K562 (cell line): Measurements from ENCODE around the gene DEDD2. TPM values are rescaled to one million over a fixed set of nuclear protein-coding genes. Genes with fewer than 3 reads are reported as not detected.

Experiments
- CC2D1A ChIP-seq: fragments of 450-650 bp; IDR thresholded peaks from 2 replicates; pipeline ENCODE4 v1.6.1; 2017; ENCODE audit warnings: mild to moderate bottlenecking
- DLX4 ChIP-seq: fragments of 250-450 bp; sonication (Bioruptor Pico); IDR thresholded peaks from 2 replicates; pipeline ENCODE4 v1.6.1; 2021; ENCODE audit warnings: mild to moderate bottlenecking
- DPF2 ChIP-seq: fragments of 450-650 bp; IDR thresholded peaks from 2 replicates; pipeline ENCODE4 v1.6.1; 2016
- GABPB2 ChIP-seq: fragments of 250-450 bp; sonication (Bioruptor Pico); conservative IDR thresholded peaks from 2 replicates; pipeline ENCODE4 v1.5.1; 2021; ENCODE audit warnings: mild to moderate bottlenecking
- PHF21A ChIP-seq: fragments of 450-650 bp; IDR thresholded peaks from 2 replicates; pipeline ENCODE4 v1.6.1; 2017; ENCODE audit warnings: low read depth, borderline replicate concordance
- POLR2G ChIP-seq: fragments of 200-400 bp; formaldehyde crosslinking; IDR thresholded peaks from 2 replicates; pipeline ENCODE4 v1.6.1; 2017; ENCODE audit warnings: low read depth, mild to moderate bottlenecking, antibody characterized with exemption, low read length, moderate library complexity
- RERE ChIP-seq: sonication (generic); formaldehyde crosslinking; IDR thresholded peaks from 2 replicates; pipeline ENCODE4 v1.8.0; 2023; ENCODE audit warnings: missing genetic modification reagents, mild to moderate bottlenecking, borderline replicate concordance
- THRAP3 ChIP-seq: fragments of 450-650 bp; IDR thresholded peaks from 2 replicates; pipeline ENCODE4 v1.6.1; 2016; ENCODE audit warnings: mild to moderate bottlenecking, inconsistent platforms, borderline replicate concordance
- ZBTB1 ChIP-seq: sonication (generic); formaldehyde crosslinking; IDR thresholded peaks from 2 replicates; pipeline ENCODE4 v1.8.1; 2023; ENCODE audit warnings: missing genetic modification reagents, low read depth, mild to moderate bottlenecking, borderline replicate concordance
- ZNF316 ChIP-seq: fragments of 450-650 bp; IDR thresholded peaks from 2 replicates; pipeline ENCODE4 v1.6.1; 2016
- ZNF41 ChIP-seq: fragments of 250-450 bp; sonication (Bioruptor Pico); conservative IDR thresholded peaks from 2 replicates; pipeline ENCODE4 v1.4.0; 2020; ENCODE audit warnings: mild to moderate bottlenecking
- ZNF644 ChIP-seq: fragments of 200-800 bp; sonication (Bioruptor generic); IDR thresholded peaks from 2 replicates; pipeline ENCODE4 v1.6.1; 2016; ENCODE audit warnings: low read depth, missing genetic modification characterization, missing compliant biosample characterization
- ZNF778 ChIP-seq: fragments of 450-650 bp; formaldehyde crosslinking; IDR thresholded peaks from 2 replicates; pipeline ENCODE4 v1.4.0; 2020; ENCODE audit warnings: mild to moderate bottlenecking, moderate library complexity
- polyA plus RNA-seq, 8 experiments: library from polyadenylated mRNA; depleted of rRNA in 4 of 8; stranded (reverse) in 5 of 8; unstranded in 3 of 8; fragments of >200 nt; fragmentation: Nextera tagmentation in 2 of 8; fragmentation: Illumina TruSeq in 1 of 8; extraction: Ambion mirVana in 2 of 8; extraction: Trizol in 1 of 8; gene quantifications; 2 replicates each; pipeline versions ENCODE4 v1.2.1 to v1.2.3, GENCODE V29; 2011 to 2014; ENCODE audit warnings: inconsistent platforms in 1 of 8, missing spikeins in 1 of 8
- total RNA-seq, 7 experiments: library from RNA; depleted of rRNA in 6 of 7; stranded (reverse); fragments of >200 nt in 6 of 7; fragmentation: Illumina TruSeq in 2 of 7; extraction: Trizol in 2 of 7; gene quantifications; 2 replicates each; pipeline versions ENCODE4 v1.2.1 to v1.2.3, GENCODE V29; 2011 to 2021; ENCODE audit warnings: low replicate concordance in 1 of 7
- TF ChIP-seq, protein P1 (sequence below), 2 experiments: fragments of 450-650 bp; IDR thresholded peaks; 2 replicates each; pipeline ENCODE4 v1.6.1; 2016; ENCODE audit warnings: mild to moderate bottlenecking in 2 of 2, borderline replicate concordance in 1 of 2, low read depth in 1 of 2, moderate library complexity in 1 of 2

Gene DEDD2
- total and polyA plus RNA-seq, 9 of the 15 experiments (the other 6 are each of a cell fraction or from before 2014, with no cell fraction given), result 4.3 to 43.0 (median 29.2) TPM

GRCh38 chr19:42200116-42200715, 17.3 kb downstream of the DEDD2 start (continued):
- no peak for TF ChIP-seq ZNF778 (CRISPR knock-in tag)
- TF ChIP-seq RERE (CRISPR knock-in tag), result no peak
- TF ChIP-seq ZNF316, result peak; percentile 7; the same call in 1 of the 2 replicates
- TF ChIP-seq GABPB2 (CRISPR knock-in tag), result no peak
- TF ChIP-seq DPF2, result no peak; the same call in 1 of the 2 replicates
- TF ChIP-seq THRAP3, result 0 out of 2 replicates have a peak, but pooled peaks have one; percentile 25
- 0 out of 2 replicates have a peak, but pooled peaks have one; percentile 8 for TF ChIP-seq CC2D1A
- 0 out of 2 replicates have a peak, but pooled peaks have one; percentile 29 for TF ChIP-seq ZNF41 (CRISPR knock-in tag)
- TF ChIP-seq, protein P1, sequence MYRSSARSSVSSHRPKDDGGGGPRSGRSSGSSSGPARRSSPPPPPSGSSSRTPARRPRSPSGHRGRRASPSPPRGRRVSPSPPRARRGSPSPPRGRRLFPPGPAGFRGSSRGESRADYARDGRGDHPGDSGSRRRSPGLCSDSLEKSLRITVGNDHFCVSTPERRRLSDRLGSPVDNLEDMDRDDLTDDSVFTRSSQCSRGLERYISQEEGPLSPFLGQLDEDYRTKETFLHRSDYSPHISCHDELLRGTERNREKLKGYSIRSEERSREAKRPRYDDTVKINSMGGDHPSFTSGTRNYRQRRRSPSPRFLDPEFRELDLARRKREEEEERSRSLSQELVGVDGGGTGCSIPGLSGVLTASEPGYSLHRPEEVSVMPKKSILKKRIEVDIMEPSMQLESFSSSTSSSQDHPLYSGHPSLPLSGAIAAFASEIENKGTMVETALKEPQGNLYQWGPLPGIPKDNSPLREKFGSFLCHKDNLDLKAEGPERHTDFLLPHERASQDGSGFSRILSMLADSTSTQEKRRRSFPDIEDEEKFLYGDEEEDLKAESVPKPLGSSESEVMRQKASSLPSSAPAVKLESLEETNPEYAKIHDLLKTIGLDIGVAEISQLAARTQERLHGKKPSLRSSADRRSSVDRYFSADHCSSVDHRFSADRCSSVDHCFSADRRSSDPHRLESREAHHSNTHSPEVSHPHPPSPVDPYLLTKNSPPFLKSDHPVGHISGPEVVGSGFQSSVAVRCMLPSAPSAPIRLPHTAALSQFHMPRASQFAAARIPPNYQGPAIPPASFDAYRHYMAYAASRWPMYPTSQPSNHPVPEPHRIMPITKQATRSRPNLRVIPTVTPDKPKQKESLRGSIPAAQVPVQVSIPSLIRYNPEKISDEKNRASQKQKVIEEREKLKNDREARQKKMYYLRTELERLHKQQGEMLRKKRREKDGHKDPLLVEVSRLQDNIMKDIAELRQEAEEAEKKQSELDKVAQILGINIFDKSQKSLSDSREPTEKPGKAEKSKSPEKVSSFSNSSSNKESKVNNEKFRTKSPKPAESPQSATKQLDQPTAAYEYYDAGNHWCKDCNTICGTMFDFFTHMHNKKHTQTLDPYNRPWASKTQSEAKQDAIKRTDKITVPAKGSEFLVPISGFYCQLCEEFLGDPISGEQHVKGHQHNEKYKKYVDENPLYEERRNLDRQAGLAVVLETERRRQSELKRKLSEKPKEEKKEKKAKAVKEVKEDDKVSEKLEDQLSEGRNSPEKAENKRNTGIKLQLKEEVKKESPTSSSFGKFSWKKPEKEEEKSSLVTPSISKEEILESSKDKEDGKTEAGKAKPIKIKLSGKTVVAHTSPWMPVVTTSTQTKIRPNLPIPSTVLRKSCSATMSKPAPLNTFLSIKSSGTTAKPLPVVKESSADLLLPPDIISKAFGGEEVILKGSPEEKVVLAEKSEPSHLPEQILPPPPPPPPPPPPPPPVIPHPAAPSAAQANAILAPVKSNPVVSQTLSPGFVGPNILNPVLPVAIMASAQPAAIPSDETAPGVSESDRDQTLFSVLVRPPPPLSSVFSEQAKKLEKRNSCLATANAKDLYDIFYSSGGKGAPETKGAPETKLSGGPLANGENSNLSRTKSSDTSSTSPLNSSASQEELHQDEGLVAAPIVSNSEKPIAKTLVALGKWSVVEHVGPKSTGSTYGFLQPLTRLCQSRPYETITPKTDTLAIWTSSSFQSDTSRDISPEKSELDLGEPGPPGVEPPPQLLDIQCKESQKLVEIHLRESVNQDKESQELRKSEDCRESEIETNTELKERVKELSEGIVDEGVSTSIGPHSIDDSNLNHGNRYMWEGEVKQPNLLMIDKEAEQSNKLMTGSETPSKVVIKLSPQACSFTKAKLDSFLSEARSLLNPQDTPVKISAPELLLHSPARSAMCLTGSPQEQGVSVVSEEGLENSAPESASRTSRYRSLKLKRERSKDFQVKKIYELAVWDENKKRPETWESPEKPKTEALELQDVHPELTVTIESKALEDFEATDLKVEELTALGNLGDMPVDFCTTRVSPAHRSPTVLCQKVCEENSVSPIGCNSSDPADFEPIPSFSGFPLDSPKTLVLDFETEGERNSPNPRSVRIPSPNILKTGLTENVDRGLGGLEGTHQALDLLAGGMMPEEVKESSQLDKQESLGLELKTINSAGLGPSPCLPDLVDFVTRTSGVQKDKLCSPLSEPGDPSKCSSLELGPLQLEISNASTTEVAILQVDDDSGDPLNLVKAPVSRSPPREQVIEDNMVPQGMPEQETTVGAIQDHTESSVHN (IDR thresholded peaks at IDR 0.05; ENCODE audit: borderline replicate concordance in 1 of 2, low read depth in 1 of 2), result no peak
- TF ChIP-seq PHF21A, result no peak
- TF ChIP-seq ZBTB1 (CRISPR knock-in tag), result no peak
- TF ChIP-seq POLR2G, result no peak
- no peak for TF ChIP-seq ZNF644 (tag)
- TF ChIP-seq DLX4 (CRISPR knock-in tag), result no peak
